H1 (cell line): Measurements from ENCODE around the gene ATOH8. TPM values are rescaled to one million over a fixed set of nuclear protein-coding genes. Genes with fewer than 3 reads are reported as not detected.

Experiments
- CTCF ChIA-PET: fragments of 300-600 bp; sonication (Branson Sonifier 250); formaldehyde crosslinking; loops from one replicate; lab custom pipeline; 2021; ENCODE audit not compliant: partially characterized antibody; lab: Charles Lee
- POLR2A ChIA-PET: fragments of 300-600 bp; sonication (Branson Sonifier 250); formaldehyde crosslinking; loops from one replicate; lab custom pipeline; 2021; ENCODE audit warnings: inconsistent platforms; ENCODE audit not compliant: partially characterized antibody; lab: Charles Lee
- DNase-seq, 2 experiments: peaks; one replicate each; pipeline versions ENCODE4 v3.0.0 to v3.0.0-alpha.2; 2010 to 2022; ENCODE audit warnings: low spot score in 2 of 2, low read depth in 1 of 2, mixed read lengths in 1 of 2
- FAIRE-seq: peaks from 2 replicates; lab custom pipeline; 2011; peaks lifted over from hg19 to GRCh38; lab: Jason Lieb, UNC
- H2AFZ ChIP-seq: 2 replicates; pipeline ENCODE4 v1.8.1; 2012; ENCODE audit warnings: low read length, inconsistent platforms
- H2AK5ac ChIP-seq: 2 replicates; pipeline ENCODE4 v1.6.1; 2013; ENCODE audit warnings: low read depth, low read length
- H2BK120ac ChIP-seq: replicated peaks from 2 replicates; pipeline ENCODE3; 2013; ENCODE audit warnings: low read depth, low read length, inconsistent platforms
- H2BK12ac ChIP-seq: 2 replicates; pipeline ENCODE4 v1.6.1; 2013; ENCODE audit warnings: low read depth, low read length
- H2BK15ac ChIP-seq: 2 replicates; pipeline ENCODE4 v1.6.1; 2013; ENCODE audit warnings: low read length
- H2BK20ac ChIP-seq: 2 replicates; pipeline ENCODE4 v1.6.1; 2013; ENCODE audit warnings: low read length
- H2BK5ac ChIP-seq: 2 replicates; pipeline ENCODE4 v1.6.1; 2013; ENCODE audit warnings: low read depth, low read length
- H3K14ac ChIP-seq: 2 replicates; pipeline ENCODE4 v1.6.1; 2013; ENCODE audit warnings: inconsistent platforms; ENCODE audit not compliant: insufficient read length
- H3K18ac ChIP-seq: 2 replicates; pipeline ENCODE4 v1.6.1; 2013; ENCODE audit warnings: low read length; ENCODE audit errors: extremely low read depth
- H3K23ac ChIP-seq: 2 replicates; pipeline ENCODE4 v1.6.1; 2013; ENCODE audit warnings: inconsistent platforms; ENCODE audit not compliant: insufficient read length
- H3K23me2 ChIP-seq: 2 replicates; pipeline ENCODE4 v1.6.1; 2013; ENCODE audit warnings: low read depth, low read length
- H3K27ac ChIP-seq: 2 replicates; pipeline ENCODE4 v1.6.1; 2011; ENCODE audit warnings: low read depth, low read length, inconsistent platforms
- H3K27me3 ChIP-seq, 4 experiments: replicated peaks in 1 of 4; 1 replicate in 1 of 4; 2 replicates in 3 of 4; pipeline versions ENCODE4 v1.6.1 to v1.8.1; 2011 to 2013; ENCODE audit warnings: low read length in 3 of 4, mild to moderate bottlenecking in 3 of 4, inconsistent platforms in 2 of 4, mixed read lengths in 2 of 4, moderate library complexity in 1 of 4; ENCODE audit not compliant: control insufficient read depth in 3 of 4, insufficient read depth in 3 of 4; ENCODE audit errors: extremely low read depth in 1 of 4
- H3K36me3 ChIP-seq, 4 experiments: 2 replicates each; pipeline versions ENCODE4 v1.6.1 to v1.8.1; 2011 to 2013; ENCODE audit warnings: mild to moderate bottlenecking in 4 of 4, low read length in 3 of 4, moderate library complexity in 2 of 4, control low read depth in 1 of 4, inconsistent platforms in 1 of 4; ENCODE audit not compliant: insufficient read depth in 4 of 4, control insufficient read depth in 2 of 4
- H3K4ac ChIP-seq: replicated peaks from 2 replicates; pipeline ENCODE3; 2013; ENCODE audit warnings: low read length, low read depth, mixed read lengths, inconsistent platforms; ENCODE audit not compliant: insufficient read length
- H3K4me1 ChIP-seq, 4 experiments: replicated peaks in 1 of 4; 1 replicate in 1 of 4; 2 replicates in 3 of 4; pipeline versions ENCODE4 v1.6.1 to v1.8.1; 2011 to 2013; ENCODE audit warnings: low read length in 3 of 4, inconsistent platforms in 2 of 4, mixed read lengths in 1 of 4; ENCODE audit not compliant: insufficient read depth in 4 of 4, control insufficient read depth in 3 of 4
- H3K4me2 ChIP-seq, 2 experiments: 2 replicates each; pipeline versions ENCODE4 v1.6.1 to v1.8.1; 2011 to 2013; ENCODE audit warnings: low read depth in 2 of 2, low read length in 2 of 2, control low read depth in 1 of 2, inconsistent platforms in 1 of 2, mild to moderate bottlenecking in 1 of 2; ENCODE audit not compliant: insufficient read depth in 1 of 2
- H3K4me3 ChIP-seq, 4 experiments: fragments of 200-600, 300-600 bp in 1 of 4; sonication (generic), shearing (Covaris generic), sonication (Bioruptor Twin) in 1 of 4; 2 replicates each; pipeline versions ENCODE4 v1.5.1 to v1.8.1; 2011 to 2016; ENCODE audit warnings: low read length in 4 of 4, low read depth in 3 of 4, control low read depth in 2 of 4, inconsistent platforms in 2 of 4, mild to moderate bottlenecking in 2 of 4, mixed read lengths in 1 of 4, moderate library complexity in 1 of 4; ENCODE audit not compliant: insufficient read depth in 2 of 4; ENCODE audit errors: extremely low read depth in 1 of 4
- H3K56ac ChIP-seq: replicated peaks from 2 replicates; pipeline ENCODE3; 2013; ENCODE audit warnings: low read depth, mild to moderate bottlenecking, mixed read lengths, low read length, inconsistent platforms; ENCODE audit not compliant: insufficient read length
- H3K79me1 ChIP-seq: 2 replicates; pipeline ENCODE4 v1.6.1; 2013; ENCODE audit warnings: low read depth, low read length, control low read depth
- H3K79me2 ChIP-seq, 2 experiments: 2 replicates each; pipeline versions ENCODE4 v1.6.1 to v1.8.1; 2012 to 2013; ENCODE audit warnings: low read length in 2 of 2, mild to moderate bottlenecking in 2 of 2, inconsistent platforms in 1 of 2; ENCODE audit not compliant: insufficient read depth in 2 of 2, control insufficient read depth in 1 of 2
- H3K9ac ChIP-seq, 4 experiments: replicated peaks in 1 of 4; 1 replicate in 1 of 4; 2 replicates in 3 of 4; pipeline versions ENCODE4 v1.6.1 to v1.8.1; 2011 to 2013; ENCODE audit warnings: low read depth in 3 of 4, low read length in 3 of 4, control low read depth in 2 of 4, mild to moderate bottlenecking in 2 of 4, moderate library complexity in 2 of 4, inconsistent platforms in 1 of 4; ENCODE audit errors: extremely low read depth in 1 of 4
- H3K9me3 ChIP-seq, 2 experiments: 2 replicates each; pipeline versions ENCODE4 v1.6.1 to v1.8.1; 2012 to 2013; ENCODE audit warnings: mild to moderate bottlenecking in 2 of 2, moderate library complexity in 2 of 2, control low read depth in 1 of 2, inconsistent platforms in 1 of 2, low read depth in 1 of 2, low read length in 1 of 2, mixed read lengths in 1 of 2; ENCODE audit not compliant: insufficient read depth in 2 of 2
- H4K20me1 ChIP-seq, 2 experiments: replicated peaks in 1 of 2; 2 replicates each; pipeline versions ENCODE3 to v1.8.1; 2011 to 2013; ENCODE audit warnings: inconsistent platforms in 2 of 2, low read length in 2 of 2, mild to moderate bottlenecking in 1 of 2; ENCODE audit not compliant: insufficient read depth in 2 of 2, control insufficient read depth in 1 of 2
- H4K5ac ChIP-seq: 2 replicates; pipeline ENCODE4 v1.6.1; 2013; ENCODE audit warnings: low read length, low read depth, mixed read lengths, inconsistent platforms; ENCODE audit not compliant: insufficient read length
- H4K8ac ChIP-seq: 2 replicates; pipeline ENCODE4 v1.8.0; 2013; ENCODE audit warnings: mild to moderate bottlenecking, moderate library complexity, low read length, inconsistent platforms; ENCODE audit not compliant: insufficient read depth; ENCODE audit errors: extremely low read depth
- H4K91ac ChIP-seq: replicated peaks from 2 replicates; pipeline ENCODE3; 2013; ENCODE audit warnings: low read length, mixed read lengths, inconsistent platforms; ENCODE audit not compliant: insufficient read length
- JUND ChIP-seq: IDR thresholded peaks from 2 replicates; pipeline ENCODE4 v1.6.1; 2011; ENCODE audit warnings: mild to moderate bottlenecking, improper control_type of control experiment, low read length
- KDM1A ChIP-seq: fragments of 200-600, 300-600 bp; sonication (generic); IDR thresholded peaks from 2 replicates; pipeline ENCODE4 v1.7.1; 2016; ENCODE audit warnings: mild to moderate bottlenecking, low read length, borderline replicate concordance
- KDM5A ChIP-seq: fragments of 200-600 bp; IDR thresholded peaks from 2 replicates; pipeline ENCODE4 v1.7.1; 2012; ENCODE audit warnings: mild to moderate bottlenecking, low read length, inconsistent platforms, mixed read lengths
- NANOG ChIP-seq: IDR thresholded peaks from 2 replicates; pipeline ENCODE4 v1.6.1; 2011; ENCODE audit warnings: low read length, low read depth, mild to moderate bottlenecking, inconsistent platforms; ENCODE audit not compliant: insufficient read depth, poor library complexity, severe bottlenecking
- RFX5 ChIP-seq: IDR thresholded peaks from 2 replicates; pipeline ENCODE4 v1.6.1; 2011; ENCODE audit warnings: low read depth, low read length, improper control_type of control experiment, borderline replicate concordance
- SIX5 ChIP-seq: IDR thresholded peaks from 2 replicates; pipeline ENCODE4 v1.6.1; 2011; ENCODE audit warnings: mild to moderate bottlenecking, low read depth, low read length
- SP1 ChIP-seq: IDR thresholded peaks from 2 replicates; pipeline ENCODE4 v1.6.1; 2011; ENCODE audit warnings: low read depth, low read length
- SRF ChIP-seq: IDR thresholded peaks from 2 replicates; pipeline ENCODE4 v1.6.1; 2011; ENCODE audit warnings: mild to moderate bottlenecking, low read depth, low read length, moderate library complexity
- WGBS, 2 experiments: shearing (Covaris generic) in 1 of 2; methylation state at CpG; one replicate each; pipeline versions ENCODE4 v1.1.6 to v1.1.7; 2013 to 2015; ENCODE audit warnings: low lambda C conversion rate in 2 of 2, mixed read lengths in 2 of 2, inconsistent platforms in 1 of 2, low coverage in 1 of 2, missing lambda C conversion rate in 1 of 2; ENCODE audit not compliant: insufficient replicate concordance in 2 of 2, insufficient coverage in 1 of 2, insufficient read length in 1 of 2; ENCODE audit errors: extremely low coverage in 1 of 2, missing lambda C conversion rate in 1 of 2; 5-methylcytosine and 5-hydroxymethylcytosine counted together
- polyA plus RNA-seq, 7 experiments: library from polyadenylated mRNA; depleted of rRNA in 3 of 7; stranded (reverse) in 5 of 7; unstranded in 2 of 7; fragments of >200 nt in 5 of 7; fragments of 200-250 nt in 2 of 7; gene quantifications; 1 replicate in 5 of 7; 2 replicates in 1 of 7; 4 replicates in 1 of 7; pipeline versions ENCODE4 v1.2.1 to v1.2.3, GENCODE V29; 2011 to 2013; ENCODE audit warnings: missing spikeins in 2 of 7, mixed read lengths in 2 of 7
- total RNA-seq: library from RNA; stranded (reverse); fragmentation: NEBNext Ultra II Directional; extraction: Animal tissue kit (Norgen Biotek cat#: 25700); gene quantifications from 2 replicates; pipeline ENCODE4 v1.2.1, GENCODE V29; 2021

The ATOH8 gene
- total and polyA plus RNA-seq, 2 of the 8 experiments (the other 6 are each of a cell fraction or from before 2014, with no cell fraction given) = 0.50 to 0.53 TPM

GRCh38 chr2:85785027-85785822, 31.4 kb downstream of the ATOH8 start:
- Histone ChIP-seq H3K79me2 (no peaks in the 10 kb centered on the region), H3K79me1 (no peaks in the 10 kb centered on the region), H4K91ac (no peak overlapping the region), H3K4ac (no peak overlapping the region), H2BK15ac (no peak overlapping the region), H3K14ac (no peak overlapping the region), H3K23ac (no peak overlapping the region), H3K4me2 (no peak overlapping the region; a peak in 1 of 4 replicates), H4K20me1 (no peaks in the 10 kb centered on the region), H3K9ac (no peak overlapping the region), H2BK120ac (no peak overlapping the region), H4K5ac (no peak overlapping the region), H3K4me3 (no peak overlapping the region; a peak in 1 of 8 replicates), H3K27me3 (no peaks in the 10 kb centered on the region), H2AFZ (no peak overlapping the region), H3K27ac (no peak overlapping the region), H3K9me3 (no peaks in the 10 kb centered on the region), H3K56ac (no peak overlapping the region), H3K36me3 (no peaks in the 10 kb centered on the region), H3K23me2 (no peaks in the 10 kb centered on the region), H3K4me1 (peaks cover 0 to 5% (median 2%) of the 10 kb centered on the region in 4 experiments; a peak in 4 of 7 replicates), H2BK12ac (no peak overlapping the region), H2BK5ac (no peak overlapping the region), H4K8ac (no peak overlapping the region; the same call in 1 of the 2 replicates), H2BK20ac (no peak overlapping the region), H3K18ac (no peak overlapping the region), H2AK5ac (no peak overlapping the region)
- no peak for TF ChIP-seq RFX5
- TF ChIP-seq JUND = no peak
- TF ChIP-seq SP1 = no peak
- TF ChIP-seq KDM5A = no peak
- no peak for TF ChIP-seq SRF
- TF ChIP-seq SIX5 = no peak
- no peak for TF ChIP-seq NANOG
- TF ChIP-seq KDM1A = no peak
- FAIRE-seq = no peak
- DNase-seq = no peak
- POLR2A ChIA-PET = interaction anchor here (0.6 to 1.7 kb wide), 5 partner anchors 9 to 218 kb away, joined by 3 to 5 read pairs (median 3); no protein-coding TSS in a partner anchor
- CTCF ChIA-PET = interaction anchor here (0.6 to 38.6 kb wide), 8 partner anchors 10 to 119 kb away, joined by 3 to 986 read pairs (median 6); partner anchors contain the start of gene ATOH8
- WGBS, 2 experiments = 85% methylated on average over 24 of the region's 25 CpGs; no CpG with 5 or more reads in 1 of the 2 experiments
